Smooth muscle cell (in vitro differentiated cells): ENCODE data around the gene CDK7. TPM values are rescaled to one million over a fixed set of nuclear protein-coding genes. Genes with fewer than 3 reads are reported as not detected.

Source experiments
- DNase-seq: peaks from one replicate; lab custom pipeline; 2025; ENCODE audit not compliant: unreplicated experiment; lab: John Stamatoyannopoulos, UW
- H2AFZ ChIP-seq: fragments of 200-600 bp; sonication (generic); 2 replicates; pipeline ENCODE4 v1.6.0; 2016; ENCODE audit warnings: antibody characterized with exemption, low read depth, mild to moderate bottlenecking
- H3F3A ChIP-seq: fragments of 200-600 bp; sonication (generic); 2 replicates; pipeline ENCODE4 v1.6.0; 2017; ENCODE audit warnings: antibody characterized with exemption, low read depth
- H3K27ac ChIP-seq: fragments of 200-600 bp; sonication (generic); 2 replicates; pipeline ENCODE4 v1.5.1; 2016; ENCODE audit warnings: low read depth, mild to moderate bottlenecking
- H3K27me3 ChIP-seq: fragments of 200-600 bp; sonication (generic); 2 replicates; pipeline ENCODE4 v1.6.1; 2016; ENCODE audit warnings: low read depth, mild to moderate bottlenecking
- H3K36me3 ChIP-seq: fragments of 200-600 bp; sonication (generic); 2 replicates; pipeline ENCODE4 v1.5.1; 2016; ENCODE audit warnings: low read depth
- H3K4me1 ChIP-seq: fragments of 200-600 bp; sonication (generic); 2 replicates; pipeline ENCODE4 v1.5.1; 2016; ENCODE audit warnings: low read depth
- H3K4me2 ChIP-seq: fragments of 200-600 bp; sonication (generic); 2 replicates; pipeline ENCODE4 v1.6.0; 2016; ENCODE audit warnings: mild to moderate bottlenecking
- H3K4me3 ChIP-seq: fragments of 200-600 bp; sonication (generic); 2 replicates; pipeline ENCODE4 v1.5.1; 2016; ENCODE audit warnings: mild to moderate bottlenecking
- H3K79me2 ChIP-seq: fragments of 200-600 bp; sonication (generic); 2 replicates; pipeline ENCODE4 v1.6.0; 2016; ENCODE audit warnings: low read depth, mild to moderate bottlenecking
- H3K9ac ChIP-seq: fragments of 200-600 bp; sonication (generic); 2 replicates; pipeline ENCODE4 v1.6.0; 2016; ENCODE audit warnings: low read depth
- H3K9me3 ChIP-seq: fragments of 200-600 bp; sonication (generic); replicated peaks from 2 replicates; pipeline ENCODE4 v1.5.1; 2016; ENCODE audit warnings: low read depth
- H4K20me1 ChIP-seq: fragments of 200-600 bp; sonication (generic); 2 replicates; pipeline ENCODE4 v1.6.0; 2016; ENCODE audit warnings: low read depth
- WGBS: methylation state at CpG from one replicate; pipeline ENCODE4 v1.1.7; 2016; ENCODE audit warnings: low lambda C conversion rate; 5-methylcytosine and 5-hydroxymethylcytosine counted together
- polyA plus RNA-seq: library from polyadenylated mRNA; unstranded; fragments of >200 nt; fragmentation: Nextera tagmentation; extraction: Ambion mirVana; gene quantifications from 2 replicates; pipeline ENCODE4 v1.2.1, GENCODE V29; 2016
- total RNA-seq: library from RNA; depleted of rRNA; stranded (reverse); fragments of >200 nt; gene quantifications from 2 replicates; pipeline ENCODE4 v1.2.3, GENCODE V29; 2014
- TF ChIP-seq, protein P1 (sequence below): fragments of 200-600 bp; sonication (generic); IDR thresholded peaks from 2 replicates; pipeline ENCODE4 v1.5.1; 2017; ENCODE audit warnings: borderline replicate concordance, mild to moderate bottlenecking, antibody characterized with exemption; ENCODE audit not compliant: insufficient read depth, poor library complexity, severe bottlenecking

The CDK7 gene
- total and polyA plus RNA-seq, 2 experiments from 2014 or later, result 43.4 to 47.2 TPM

DNA sequence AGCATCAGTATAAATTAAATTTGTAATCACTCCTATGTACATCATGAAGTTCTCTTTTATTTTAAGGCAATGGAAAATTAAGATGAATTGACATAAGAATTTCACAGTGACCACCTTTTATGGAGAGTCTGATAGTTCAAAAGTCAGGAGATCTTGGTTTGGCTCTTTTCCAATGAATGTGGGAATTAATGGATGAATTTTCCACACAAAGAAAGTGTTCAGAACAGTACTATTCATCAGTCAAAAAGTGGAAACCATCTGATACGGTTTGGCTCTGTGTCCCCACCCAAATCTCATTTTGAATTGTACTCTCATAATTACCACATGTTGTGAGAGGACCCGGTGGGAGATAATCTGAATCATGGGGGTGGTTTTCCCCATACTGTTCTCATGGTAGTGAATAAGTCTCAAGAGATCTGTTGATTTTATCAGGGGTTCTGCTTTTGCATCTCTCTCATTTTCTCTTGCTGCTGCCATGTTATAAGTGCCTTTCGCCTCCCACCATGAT, 73.4 kb downstream of the CDK7 start:
- H3F3A ChIP-seq, result no peaks in the 10 kb centered on the region
- no peak overlapping the region for H3K27ac ChIP-seq
- H3K79me2 ChIP-seq, result no peaks in the 10 kb centered on the region
- no peaks in the 10 kb centered on the region for H3K36me3 ChIP-seq
- no peaks in the 10 kb centered on the region for H3K27me3 ChIP-seq
- H4K20me1 ChIP-seq, result no peaks in the 10 kb centered on the region
- TF ChIP-seq, protein P1, sequence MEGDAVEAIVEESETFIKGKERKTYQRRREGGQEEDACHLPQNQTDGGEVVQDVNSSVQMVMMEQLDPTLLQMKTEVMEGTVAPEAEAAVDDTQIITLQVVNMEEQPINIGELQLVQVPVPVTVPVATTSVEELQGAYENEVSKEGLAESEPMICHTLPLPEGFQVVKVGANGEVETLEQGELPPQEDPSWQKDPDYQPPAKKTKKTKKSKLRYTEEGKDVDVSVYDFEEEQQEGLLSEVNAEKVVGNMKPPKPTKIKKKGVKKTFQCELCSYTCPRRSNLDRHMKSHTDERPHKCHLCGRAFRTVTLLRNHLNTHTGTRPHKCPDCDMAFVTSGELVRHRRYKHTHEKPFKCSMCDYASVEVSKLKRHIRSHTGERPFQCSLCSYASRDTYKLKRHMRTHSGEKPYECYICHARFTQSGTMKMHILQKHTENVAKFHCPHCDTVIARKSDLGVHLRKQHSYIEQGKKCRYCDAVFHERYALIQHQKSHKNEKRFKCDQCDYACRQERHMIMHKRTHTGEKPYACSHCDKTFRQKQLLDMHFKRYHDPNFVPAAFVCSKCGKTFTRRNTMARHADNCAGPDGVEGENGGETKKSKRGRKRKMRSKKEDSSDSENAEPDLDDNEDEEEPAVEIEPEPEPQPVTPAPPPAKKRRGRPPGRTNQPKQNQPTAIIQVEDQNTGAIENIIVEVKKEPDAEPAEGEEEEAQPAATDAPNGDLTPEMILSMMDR, result no peak
- H3K4me1 ChIP-seq, result no peaks in the 10 kb centered on the region
- 76% methylated on average over 3 of the region's 3 CpGs for WGBS
- H2AFZ ChIP-seq, result no peak overlapping the region
- no peak overlapping the region for H3K4me2 ChIP-seq
- no peaks in the 10 kb centered on the region for H3K9me3 ChIP-seq
- DNase-seq, result no peak
- H3K4me3 ChIP-seq, result no peak overlapping the region
- H3K9ac ChIP-seq, result no peak overlapping the region

- Histone ChIP-seq H2AFZ (no peak overlapping the region), H3K27me3 (no peaks in the 10 kb centered on the region), H4K20me1 (no peaks in the 10 kb centered on the region), H3K36me3 (no peaks in the 10 kb centered on the region), H3K4me1 (no peaks in the 10 kb centered on the region), H3K9me3 (no peaks in the 10 kb centered on the region), H3K27ac (no peak overlapping the region), H3F3A (no peaks in the 10 kb centered on the region), H3K4me3 (no peak overlapping the region), H3K79me2 (no peaks in the 10 kb centered on the region), H3K9ac (no peak overlapping the region), H3K4me2 (no peak overlapping the region)
- DNase-seq, result no peak
- TF ChIP-seq, protein P1, result no peak
- WGBS, result 98% methylated on average over 5 of the region's 5 CpGs
Observed at GRCh38 chr5:69309380-69309779, 74.7 kb downstream of the CDK7 start.

DNA sequence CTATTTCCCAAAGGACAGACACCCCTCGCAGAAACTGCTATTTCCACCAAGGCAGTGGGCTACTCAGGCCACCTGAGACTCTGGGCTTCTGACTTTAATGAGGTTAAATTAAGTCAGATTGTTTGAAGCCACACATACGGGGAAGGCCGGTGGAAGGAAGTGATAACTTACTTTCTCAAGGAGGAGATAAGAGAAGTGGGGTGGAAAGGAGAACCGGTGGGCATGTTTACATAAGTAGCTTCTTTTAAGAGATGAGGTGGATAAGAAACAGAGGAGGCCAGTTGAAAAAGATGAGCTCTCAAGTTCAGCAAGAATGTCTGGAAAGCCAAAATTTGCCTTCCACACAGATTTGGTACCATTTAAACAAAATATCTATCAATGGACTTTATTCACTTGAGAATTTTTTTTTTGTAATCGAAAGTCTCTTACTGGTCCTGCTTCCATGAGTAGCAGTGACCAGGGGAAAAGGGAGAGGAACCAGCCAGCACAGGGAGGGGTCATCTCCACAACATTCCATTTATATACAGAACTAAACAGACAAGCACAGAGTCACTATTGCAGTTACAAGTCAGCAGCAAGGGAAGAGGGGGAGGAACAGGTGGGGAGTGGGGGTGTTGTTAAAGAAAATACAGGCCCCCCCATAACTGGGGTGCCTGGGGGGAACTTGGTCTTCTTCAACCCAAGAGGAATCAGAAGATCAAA, 77.9 kb downstream of the CDK7 start:
- WGBS, result 66% methylated on average over 5 of the region's 5 CpGs
- Histone ChIP-seq H3K9me3 (no peaks in the 10 kb centered on the region), H3K36me3 (no peaks in the 10 kb centered on the region)

More for the DNA sequence above, 77.9 kb downstream of the CDK7 start:
- H3K79me2 ChIP-seq, result no peaks in the 10 kb centered on the region
- H3K4me1 ChIP-seq, result no peaks in the 10 kb centered on the region
- no peaks in the 10 kb centered on the region for H3K27me3 ChIP-seq
- no peak overlapping the region for H3K27ac ChIP-seq
- no peaks in the 10 kb centered on the region for H3F3A ChIP-seq
- no peak overlapping the region for H3K4me2 ChIP-seq
- H3K4me3 ChIP-seq, result no peak overlapping the region
- TF ChIP-seq, protein P1, result no peak
- H2AFZ ChIP-seq, result no peak overlapping the region
- H4K20me1 ChIP-seq, result no peaks in the 10 kb centered on the region
- DNase-seq, result no peak
- no peak overlapping the region for H3K9ac ChIP-seq
